HG03575 (cell line): ENCODE results near the gene ARVCF.

Source experiments
- ATAC-seq: cut with Tn5 transposase; IDR thresholded peaks from one replicate; pipeline ENCODE4 v1.9.1; 2021; ENCODE audit not compliant: unreplicated experiment, insufficient number of reproducible peaks, low FRiP score; ENCODE audit errors: extremely low read depth

Gene ARVCF

DNA sequence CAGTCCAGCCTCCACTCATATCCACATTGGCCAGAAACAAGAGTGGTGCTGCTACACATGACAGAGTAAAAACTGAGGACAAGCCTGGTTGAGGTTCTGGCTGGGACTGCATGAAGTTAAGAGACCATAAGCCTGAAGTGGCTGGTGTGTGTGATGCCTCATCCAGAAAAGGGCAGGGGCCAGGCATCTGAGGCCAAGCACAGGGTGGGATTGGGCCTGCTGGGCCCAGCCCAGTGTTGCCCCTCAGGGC lies 25.3 kb downstream of the ARVCF start:
- no peak for ATAC-seq

DNA sequence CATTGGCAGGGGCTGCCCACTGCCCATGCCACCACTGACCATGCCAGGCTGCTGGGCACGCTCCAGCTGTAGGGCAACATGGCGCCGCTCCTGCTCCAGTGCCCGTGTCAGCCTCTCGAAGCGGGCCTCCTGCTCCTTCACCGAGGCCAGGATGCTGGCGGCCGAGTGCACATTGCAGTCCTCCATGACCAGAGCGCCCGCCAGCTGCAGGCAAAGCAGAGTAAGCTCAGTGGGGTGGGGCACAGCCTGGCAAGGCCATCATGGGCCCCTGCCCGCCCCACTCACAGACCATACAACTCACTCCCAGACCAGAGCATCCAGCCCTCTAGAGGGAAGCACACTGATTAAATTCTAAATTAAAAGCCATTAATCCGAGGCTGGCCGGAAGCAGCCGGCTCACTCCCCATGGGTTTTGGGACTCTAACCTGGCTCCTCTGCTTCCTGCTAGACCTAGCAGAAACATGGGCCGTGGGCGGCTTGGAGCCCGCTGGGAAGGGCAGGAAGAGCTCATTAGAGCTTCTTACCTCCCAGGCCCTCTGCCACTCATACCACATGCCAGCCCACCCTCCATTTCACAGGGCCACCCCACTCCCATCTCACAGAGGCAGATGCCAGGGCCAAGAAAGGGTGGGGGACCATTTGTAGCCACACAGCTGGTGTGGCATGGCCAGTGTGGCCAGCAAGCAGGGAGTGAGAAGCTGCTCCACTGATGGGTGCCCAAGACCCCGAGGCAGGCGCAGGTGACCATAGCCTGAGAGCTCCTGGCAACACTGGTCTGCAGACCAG lies 25.8 kb downstream of the ARVCF start:
- no peak for ATAC-seq

DNA sequence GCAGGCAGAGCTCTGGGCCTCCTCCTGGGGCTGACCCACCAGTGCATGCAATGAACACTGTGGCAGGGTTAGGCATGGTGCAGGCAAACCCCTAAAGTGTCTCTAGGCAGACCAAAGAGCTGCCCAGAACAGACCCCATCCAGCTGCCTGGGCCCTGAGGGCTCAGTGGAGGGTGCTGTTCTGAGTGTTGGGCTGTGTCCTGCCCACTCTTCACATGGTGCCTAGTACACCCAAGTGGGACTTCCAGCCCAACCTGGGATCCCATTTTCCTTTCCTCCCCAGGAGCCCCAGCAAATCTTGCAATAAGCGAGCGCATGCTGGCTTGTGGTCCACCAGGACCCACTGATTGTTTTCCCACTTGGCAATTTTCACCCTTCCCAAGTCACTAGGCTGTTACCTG lies 26.4 kb downstream of the ARVCF start:
- no peak for ATAC-seq

DNA sequence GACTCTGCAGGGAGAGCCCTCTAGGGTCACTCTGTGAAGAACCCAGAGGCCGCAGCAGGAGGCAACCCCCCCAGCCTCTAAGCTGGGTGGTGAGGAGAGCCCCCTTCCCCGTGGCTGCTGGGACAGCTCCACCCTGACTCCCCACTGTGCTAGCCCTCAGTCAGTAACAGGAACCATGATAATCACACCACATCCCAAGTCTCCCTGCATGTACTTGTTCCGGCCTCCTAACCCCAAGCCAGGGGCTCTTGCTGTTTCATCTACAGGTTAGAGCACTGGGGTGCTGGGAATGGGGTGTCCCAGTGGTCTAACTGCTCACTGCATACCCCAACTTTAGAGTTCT lies 26.9 kb downstream of the ARVCF start:
- ATAC-seq: no peak

DNA sequence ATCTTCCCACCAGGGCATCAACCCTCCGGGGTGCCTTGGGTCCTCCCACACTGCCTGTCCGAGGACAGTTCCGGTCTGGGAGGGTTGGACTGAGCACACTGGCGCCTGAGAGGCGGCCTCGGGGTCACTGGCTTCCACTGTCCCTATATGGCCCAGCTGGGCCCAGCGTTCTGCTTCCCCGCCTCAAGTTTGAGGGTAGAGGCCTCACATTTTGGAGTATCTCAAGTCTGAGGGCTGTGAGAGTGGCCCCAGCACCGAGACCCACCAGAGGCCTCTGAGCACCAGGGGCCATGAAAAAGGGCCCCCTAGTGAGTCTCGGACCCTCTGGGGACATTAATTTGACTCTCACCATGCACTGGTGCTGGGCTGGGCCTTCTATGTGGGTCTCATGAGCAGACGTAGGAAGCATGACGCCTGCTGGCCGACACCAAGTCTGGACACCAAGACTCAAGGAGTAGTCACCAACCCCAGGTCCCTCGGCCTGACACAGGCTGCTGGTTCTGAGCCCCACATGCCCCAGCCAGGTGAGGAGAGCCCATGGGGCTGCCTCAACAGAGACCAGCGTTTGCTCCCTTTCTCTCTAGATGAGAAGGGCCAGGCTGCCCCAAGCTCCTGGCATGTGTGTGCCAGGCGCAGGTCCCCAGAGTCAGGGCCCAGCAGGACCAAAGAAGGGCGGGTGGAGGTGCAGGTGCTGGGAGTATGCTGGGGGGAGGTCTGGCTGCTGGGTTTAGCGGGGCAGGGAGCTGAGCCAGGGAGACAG lies 27.5 kb downstream of the ARVCF start:
- no peak for ATAC-seq

DNA sequence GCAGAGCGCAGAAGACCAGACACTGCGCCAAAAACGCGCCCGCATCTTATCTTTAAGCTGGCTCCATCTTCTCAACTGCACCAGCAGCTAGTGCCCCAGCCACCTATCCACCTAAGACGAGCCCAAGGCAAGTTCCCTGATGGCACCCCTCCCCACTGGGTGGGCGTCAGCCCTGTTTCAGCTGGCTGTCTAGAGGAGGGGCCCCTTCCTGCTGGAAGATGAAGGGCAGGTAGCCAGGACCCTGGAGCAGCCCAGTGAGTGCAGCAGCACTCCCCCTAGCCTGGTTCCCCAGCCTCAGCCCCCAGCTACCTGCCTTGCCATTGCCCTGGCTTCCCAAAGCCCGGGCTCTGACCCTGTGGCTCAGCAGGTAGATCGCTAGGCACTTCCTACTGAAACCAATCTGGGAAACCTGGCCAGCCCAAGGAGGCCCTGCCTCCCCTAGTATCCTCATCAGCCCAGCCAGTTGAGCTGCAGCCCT lies 28.3 kb downstream of the ARVCF start:
- no peak for ATAC-seq

DNA sequence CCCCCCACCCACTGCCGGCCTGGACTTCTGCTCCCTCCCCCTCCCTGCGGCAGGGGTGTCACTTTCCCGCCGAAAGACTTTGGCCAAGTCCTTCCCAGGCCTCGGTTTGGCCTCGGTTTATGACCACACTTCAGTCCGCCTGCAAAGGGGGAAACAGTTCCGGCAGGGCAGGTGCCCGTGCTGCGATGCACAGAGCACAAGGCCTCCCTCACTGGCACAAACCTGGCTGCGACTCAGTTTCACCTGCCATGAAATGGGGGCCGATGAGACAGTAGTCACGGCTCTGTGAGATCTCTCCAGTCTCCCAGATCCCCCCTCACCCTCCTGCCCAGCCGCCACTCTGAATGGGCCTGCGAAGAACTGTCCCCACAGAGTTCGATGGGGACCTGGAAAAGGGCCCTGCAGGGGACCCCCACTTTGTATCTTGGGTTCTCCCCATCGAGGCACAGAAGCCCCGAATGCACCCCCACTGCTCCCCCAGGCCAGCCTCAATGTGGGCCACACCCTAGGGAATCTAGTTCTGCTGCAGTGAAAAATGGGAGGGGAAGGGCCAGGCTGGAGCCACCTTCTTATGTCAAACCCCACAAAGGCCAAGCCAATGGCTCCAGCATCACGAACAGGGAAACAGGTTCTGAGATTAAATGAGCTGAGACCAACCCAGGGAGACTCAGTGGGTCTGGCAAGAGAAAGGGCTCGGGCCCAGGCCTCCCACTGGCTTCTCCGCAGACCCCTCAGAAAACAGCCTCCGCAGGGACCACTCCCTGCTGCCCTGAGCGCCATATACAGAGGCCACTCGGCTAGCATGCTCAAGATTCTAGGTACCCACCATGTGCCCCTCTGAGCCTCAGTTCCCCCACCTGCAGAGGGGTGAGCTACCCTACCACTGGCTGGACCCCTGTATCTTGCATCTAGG lies 29.0 kb downstream of the ARVCF start:
- ATAC-seq: no peak

DNA sequence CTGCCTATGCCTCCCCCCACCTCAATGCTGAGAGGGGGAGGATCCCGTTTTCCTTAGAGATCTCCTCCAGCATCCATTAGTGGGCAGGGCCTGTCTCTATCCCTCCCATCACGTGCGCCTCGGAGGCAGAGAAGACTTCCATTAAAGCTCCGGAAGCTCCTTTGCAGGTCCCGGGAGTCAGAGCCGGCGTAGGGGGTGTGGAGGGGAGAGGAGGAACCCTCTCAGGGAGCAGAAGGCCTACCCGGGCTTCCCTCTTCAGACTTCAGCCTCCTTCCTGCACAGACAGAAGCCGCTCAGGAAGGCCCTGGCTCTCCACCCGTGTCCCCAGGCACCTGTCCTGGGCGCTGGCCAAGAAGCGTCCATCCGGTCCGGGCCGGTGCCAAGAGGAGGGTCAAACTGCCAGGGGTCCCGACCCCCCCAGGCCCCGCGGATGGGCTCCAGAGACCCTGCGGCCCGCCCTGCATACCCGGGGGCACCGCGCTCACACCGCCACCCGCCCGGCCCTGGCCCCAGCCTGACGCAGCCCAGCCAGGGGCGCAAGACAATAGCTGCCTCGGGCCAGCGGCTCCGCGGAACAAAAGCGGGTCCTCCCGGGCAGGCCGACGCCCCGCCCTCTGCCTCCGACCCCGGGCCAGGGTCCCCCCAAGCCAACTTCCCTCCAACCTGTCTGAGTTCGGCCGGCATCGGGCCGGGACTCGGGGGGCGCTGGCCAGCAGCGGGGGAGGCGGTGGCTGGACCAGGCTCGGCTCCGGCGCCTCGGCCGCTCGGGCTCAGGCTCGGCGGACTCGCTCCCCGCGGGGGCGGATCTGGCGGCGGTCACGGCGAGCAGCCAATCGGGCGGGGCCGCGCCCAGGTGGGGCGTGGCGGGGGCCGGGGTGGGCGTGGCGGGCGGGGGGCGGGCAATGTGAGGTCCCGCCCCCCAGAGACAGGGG lies 29.9 kb downstream of the ARVCF start:
- ATAC-seq: no peak

DNA sequence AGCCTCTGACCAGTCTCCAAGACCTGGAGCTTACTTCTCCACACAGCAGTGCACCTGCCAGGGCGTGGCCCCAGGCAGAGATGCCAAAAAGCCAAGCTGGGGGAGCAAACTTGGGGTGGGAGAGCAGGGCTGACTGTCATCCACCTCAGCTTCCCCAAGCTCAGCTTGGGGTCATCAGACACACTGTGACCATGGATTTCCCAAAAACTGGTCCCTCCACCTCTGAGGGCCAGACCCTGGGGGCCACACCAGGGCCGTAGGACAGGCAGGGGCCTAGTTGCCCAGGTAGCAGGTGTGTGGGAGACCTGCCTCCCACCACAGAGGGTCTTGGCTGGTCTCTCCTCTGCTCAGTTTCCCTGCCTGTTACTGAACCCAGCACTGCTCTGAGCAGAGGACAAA lies 30.6 kb downstream of the ARVCF start:
- no peak for ATAC-seq

DNA sequence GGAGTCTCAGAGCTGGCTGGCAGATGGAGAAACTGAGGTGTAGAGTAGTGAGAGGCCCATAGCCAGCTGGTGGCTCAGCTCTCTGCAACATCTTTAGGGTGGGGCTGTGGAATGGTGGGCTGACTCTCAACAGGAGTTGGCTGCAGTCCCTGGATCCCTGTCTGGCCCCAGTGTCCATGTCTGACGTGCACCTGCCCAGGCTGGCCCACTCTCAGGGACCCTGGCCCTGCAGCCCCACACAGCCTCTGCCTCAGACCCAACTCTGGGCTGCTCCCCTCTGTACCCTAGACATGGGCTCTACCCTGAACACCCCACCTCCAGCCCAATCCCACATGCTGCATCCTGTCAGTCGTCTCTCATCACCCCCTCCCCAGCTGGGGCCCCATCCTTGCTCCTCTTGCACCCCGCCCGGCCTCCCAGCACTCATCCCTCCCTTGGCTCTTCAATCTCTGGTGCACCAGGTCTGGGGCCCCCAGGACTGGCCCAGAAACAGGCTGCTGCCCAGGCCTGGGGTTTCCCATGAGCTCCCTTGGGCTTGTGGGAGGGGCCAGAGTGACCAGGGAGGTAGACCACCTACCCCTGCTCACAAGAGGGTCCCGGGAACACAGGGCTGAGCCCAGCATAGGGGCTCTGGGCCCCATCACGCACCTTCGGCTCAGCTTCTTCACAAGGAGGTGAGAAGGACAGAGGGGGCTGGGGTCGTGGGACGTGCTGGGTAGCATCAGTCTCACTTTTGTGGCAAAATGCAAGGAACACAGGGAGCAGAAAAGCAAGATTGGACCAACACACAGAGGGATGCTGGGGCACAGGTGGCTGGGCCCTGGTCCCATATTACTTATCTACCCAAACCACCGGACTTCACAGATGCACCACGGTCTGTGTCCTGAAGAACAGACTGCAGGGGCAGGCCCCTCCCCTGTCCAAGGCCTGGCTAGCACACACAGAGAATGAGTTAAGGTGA lies 31.5 kb downstream of the ARVCF start:
- no peak for ATAC-seq

DNA sequence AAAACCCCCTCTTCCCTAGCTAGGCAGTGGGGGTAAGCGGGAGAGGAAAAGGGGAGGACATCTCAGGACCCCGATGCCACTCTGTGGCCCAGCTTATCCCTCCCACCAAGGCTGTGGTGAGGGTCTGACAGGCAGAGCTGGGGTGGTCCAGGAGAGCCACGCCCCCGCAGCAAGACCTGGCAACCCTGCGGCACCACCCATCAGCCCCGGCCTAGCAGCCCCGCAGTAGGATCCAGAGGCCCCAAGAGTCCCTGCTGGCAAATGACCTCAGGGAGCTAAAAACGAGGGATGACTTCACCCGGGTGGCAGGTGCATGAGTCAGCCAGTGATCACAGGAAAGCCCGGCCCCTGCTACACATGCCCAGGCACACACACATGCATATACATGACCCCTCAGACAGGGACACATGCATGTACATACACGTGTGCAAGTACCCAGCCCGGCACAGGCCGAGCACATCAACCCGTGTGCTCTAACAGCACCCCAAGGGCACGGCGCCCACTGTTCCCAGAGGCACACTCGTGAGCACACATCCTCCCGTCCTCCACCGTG lies 32.3 kb downstream of the ARVCF start:
- no peak for ATAC-seq

DNA sequence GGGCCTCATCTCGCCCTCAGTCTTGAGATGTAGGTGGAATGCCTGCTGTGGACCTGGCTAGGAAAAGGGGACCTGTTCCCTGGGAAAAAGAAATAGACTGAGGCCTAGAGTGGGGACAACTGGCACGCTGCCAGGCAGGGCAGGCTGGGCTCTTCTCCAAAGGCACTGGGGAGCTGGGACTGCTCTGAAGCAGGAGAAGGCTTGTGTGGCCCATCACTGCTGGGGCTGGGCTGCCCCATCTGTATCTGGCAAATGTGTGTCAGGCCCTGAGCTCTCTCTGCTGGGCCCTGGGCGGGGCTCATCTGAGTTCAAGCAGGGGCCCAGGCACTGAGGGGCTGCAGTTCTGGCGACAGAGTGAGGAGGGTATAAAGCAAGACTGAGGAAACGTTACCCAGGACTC lies 32.9 kb downstream of the ARVCF start:
- ATAC-seq: no peak

DNA sequence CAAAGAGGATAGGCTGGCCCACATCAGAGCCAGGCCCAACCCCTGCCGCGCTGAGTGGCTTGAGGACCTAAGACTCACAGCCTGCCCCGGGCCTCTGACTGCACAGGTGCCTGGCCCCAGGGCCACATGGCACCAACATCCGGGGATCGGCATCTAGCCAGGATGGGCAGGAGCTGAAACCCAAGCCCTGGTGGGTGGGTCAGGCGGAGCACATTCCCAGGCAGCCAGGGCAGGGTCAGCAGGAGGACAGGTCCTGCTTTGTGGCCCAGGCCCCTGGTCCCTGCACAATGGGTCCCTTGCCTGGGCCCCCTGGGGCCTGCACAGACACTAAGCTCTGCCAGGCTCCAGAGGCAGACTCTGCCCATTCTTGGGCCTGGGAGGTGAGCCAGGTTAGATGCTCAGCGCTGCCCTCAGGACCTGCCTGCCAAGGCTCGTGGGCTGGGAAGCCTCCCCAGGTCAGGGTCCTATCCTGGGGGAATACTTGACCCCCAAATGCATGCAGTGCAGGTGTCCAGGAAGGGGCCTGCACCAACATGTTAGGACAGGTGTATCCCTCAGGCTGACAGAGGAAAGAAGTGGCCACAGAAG lies 33.5 kb downstream of the ARVCF start:
- no peak for ATAC-seq

DNA sequence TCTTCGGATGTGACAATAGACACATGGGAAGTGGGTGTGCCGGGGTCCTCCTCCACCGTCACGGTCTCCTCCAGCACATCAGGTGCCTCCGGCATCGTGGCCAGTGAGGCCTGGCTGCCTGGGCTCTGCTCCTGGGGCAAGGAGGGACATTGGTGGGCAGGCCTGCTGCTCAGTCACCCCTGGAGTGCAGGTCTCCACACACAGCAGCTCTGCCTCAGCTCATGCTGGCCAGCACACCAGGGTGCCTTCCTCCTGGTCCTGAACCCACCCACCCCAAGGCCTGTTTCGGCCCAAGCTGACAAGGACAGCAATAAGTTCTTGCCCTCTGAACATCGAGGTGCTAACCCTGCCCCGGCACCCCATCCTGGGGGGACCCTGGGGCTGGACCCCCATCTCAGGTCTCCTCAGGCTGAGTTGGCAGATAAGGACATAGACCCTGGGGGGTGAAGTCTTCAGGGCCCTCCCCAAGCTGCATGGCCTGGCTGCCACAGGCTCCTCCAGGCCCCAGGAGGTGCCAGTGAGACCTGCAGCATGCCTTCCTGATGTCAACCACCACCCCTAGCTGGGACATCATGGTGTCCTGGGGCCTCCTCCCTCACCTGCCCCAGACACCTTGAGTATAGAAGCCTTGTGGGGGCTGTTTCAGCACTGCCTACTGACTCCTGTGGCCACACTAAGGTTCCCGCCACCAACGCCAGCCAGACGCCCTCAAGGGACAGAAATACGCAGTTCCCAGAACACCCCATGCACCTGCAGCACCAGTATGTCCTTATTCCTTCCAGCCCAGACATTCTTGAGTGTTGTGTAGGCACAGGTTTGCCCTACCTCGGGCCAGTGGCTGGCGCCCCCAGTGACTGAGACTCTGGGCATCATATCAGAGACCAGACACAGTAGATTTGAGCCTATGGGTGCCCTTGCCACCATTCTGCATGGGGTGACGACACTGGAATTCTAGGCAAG lies 34.4 kb downstream of the ARVCF start:
- ATAC-seq: no peak

DNA sequence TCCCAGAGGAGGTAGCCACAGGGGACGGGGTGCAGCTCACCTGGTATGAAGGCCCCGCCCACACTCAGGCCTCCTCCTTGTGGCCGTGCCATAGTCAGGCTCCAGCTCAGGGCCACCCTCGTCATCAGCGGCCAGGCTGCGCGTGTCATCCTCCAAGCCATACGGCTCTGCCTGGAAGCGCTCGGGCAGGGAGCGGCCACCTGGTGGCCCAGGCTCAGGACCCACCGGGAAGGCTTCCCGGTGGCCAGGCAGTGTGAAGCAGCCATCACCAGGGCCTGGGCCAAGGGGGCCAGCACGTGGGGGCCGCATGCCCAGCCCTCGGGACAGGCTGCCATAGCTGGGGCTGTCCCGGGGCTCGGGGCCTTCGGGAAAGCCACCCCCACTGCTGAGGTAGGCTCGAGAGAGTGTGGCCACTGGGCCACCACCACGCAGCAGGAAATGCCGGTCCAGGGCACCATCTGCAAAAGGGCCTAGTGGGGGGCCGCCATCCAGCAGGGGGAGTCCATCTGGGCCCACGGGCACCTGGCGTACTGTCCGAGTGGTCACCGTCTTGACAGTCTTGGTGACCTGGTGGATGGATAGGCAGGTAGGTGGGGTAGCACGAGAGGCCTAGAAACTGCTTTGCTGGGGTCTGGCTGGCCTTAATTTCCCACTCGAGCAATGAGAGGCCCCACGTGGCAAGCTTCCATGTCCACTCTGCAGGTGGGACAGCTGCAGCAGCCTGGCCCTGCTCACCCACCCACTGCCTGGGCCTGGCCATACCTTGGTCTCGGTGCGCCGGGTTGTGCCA lies 35.3 kb downstream of the ARVCF start:
- no peak for ATAC-seq
